ENCODE measurements around the gene DLG2.

Gene DLG2

DNA sequence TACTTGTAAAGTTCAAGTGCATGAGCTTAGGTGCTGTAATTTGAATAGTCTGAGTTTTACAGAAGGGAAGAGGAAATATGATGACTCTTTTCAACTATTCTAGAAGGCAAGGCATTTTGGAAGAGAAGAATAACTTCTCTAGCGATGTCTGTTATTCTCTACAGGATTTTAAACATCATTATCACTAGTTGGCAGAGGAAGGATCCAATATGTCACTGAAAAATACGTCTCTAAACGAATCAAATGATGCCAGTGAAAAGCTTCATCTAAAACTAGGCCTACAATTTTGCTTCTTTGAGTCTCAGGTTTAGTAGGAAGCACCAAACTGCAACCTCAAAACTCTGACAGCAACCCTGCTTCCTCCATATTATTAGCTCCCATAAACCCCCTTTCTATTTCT, 581.4 kb downstream of the DLG2 start:
- DNase-seq, result no peak
- Histone ChIP-seq H3K4me3 (ENCODE audit: low read depth, low read length) (no peak overlapping the region), H3K27ac (no peak overlapping the region), H3K36me3 (no peaks in the 10 kb centered on the region), H3K9me3 (ENCODE audit: severe bottlenecking) (no peaks in the 10 kb centered on the region), H3K27me3 (ENCODE audit: insufficient read depth, low read depth, severe bottlenecking) (no peaks in the 10 kb centered on the region)
- TF ChIP-seq, protein P1, sequence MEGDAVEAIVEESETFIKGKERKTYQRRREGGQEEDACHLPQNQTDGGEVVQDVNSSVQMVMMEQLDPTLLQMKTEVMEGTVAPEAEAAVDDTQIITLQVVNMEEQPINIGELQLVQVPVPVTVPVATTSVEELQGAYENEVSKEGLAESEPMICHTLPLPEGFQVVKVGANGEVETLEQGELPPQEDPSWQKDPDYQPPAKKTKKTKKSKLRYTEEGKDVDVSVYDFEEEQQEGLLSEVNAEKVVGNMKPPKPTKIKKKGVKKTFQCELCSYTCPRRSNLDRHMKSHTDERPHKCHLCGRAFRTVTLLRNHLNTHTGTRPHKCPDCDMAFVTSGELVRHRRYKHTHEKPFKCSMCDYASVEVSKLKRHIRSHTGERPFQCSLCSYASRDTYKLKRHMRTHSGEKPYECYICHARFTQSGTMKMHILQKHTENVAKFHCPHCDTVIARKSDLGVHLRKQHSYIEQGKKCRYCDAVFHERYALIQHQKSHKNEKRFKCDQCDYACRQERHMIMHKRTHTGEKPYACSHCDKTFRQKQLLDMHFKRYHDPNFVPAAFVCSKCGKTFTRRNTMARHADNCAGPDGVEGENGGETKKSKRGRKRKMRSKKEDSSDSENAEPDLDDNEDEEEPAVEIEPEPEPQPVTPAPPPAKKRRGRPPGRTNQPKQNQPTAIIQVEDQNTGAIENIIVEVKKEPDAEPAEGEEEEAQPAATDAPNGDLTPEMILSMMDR (IDR thresholded peaks at IDR 0.05; ENCODE audit: low read depth, low read length), result no peak

DNA sequence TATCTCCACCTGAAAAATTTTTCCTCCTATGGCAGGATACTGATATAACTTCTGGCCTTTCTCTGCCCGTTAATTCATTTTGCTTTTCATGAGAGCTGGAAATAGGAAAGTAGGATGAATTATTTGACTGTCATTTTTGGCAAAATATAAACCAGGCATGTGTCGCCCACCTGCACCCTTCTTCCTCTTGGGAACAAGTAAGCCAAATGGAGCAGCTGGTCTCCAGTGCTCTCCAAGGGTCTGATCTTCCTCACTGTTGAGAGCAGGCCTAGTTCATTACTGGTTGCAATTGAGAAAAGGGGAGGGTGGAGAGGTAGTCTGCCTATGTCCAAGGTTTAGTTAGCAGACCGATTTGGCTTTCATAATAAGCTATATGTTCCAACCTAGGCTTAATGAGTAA, 582.2 kb downstream of the DLG2 start:
- Histone ChIP-seq H3K27me3 (ENCODE audit: insufficient read depth, low read depth, severe bottlenecking) (no peaks in the 10 kb centered on the region), H3K36me3 (no peaks in the 10 kb centered on the region), H3K9me3 (ENCODE audit: severe bottlenecking) (no peaks in the 10 kb centered on the region), H3K27ac (no peak overlapping the region), H3K4me3 (ENCODE audit: low read depth, low read length) (no peak overlapping the region)
- no peak for DNase-seq
- TF ChIP-seq, protein P1 (IDR thresholded peaks at IDR 0.05; ENCODE audit: low read depth, low read length), result no peak

DNA sequence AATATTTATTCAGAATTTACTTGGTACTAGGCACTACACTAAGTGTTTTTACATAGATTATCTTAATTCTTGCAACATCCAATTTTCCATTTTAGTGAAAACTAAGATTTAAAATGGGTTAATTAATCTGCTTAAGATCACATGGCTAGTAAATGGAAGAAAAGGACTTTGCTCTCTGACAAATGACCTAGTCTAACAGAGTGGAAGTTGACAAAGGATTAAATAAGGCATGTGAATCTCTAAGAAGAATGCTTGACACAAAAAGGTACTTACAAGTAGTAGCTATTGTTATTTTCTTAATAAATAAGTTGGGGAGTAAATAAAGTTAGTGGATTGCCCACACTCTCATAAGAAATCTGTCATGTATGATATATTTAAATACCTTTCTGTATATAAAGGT, 584.8 kb downstream of the DLG2 start:
- no peak for DNase-seq
- no peaks in the 10 kb centered on the region for H3K27me3 ChIP-seq (ENCODE audit: insufficient read depth, low read depth, severe bottlenecking)
- H3K4me3 ChIP-seq (ENCODE audit: low read depth, low read length), result no peak overlapping the region
- H3K36me3 ChIP-seq, result no peaks in the 10 kb centered on the region
- no peaks in the 10 kb centered on the region for H3K9me3 ChIP-seq (ENCODE audit: severe bottlenecking)
- no peak overlapping the region for H3K27ac ChIP-seq
- TF ChIP-seq, protein P1 (IDR thresholded peaks at IDR 0.05; ENCODE audit: low read depth, low read length), result no peak

DNA sequence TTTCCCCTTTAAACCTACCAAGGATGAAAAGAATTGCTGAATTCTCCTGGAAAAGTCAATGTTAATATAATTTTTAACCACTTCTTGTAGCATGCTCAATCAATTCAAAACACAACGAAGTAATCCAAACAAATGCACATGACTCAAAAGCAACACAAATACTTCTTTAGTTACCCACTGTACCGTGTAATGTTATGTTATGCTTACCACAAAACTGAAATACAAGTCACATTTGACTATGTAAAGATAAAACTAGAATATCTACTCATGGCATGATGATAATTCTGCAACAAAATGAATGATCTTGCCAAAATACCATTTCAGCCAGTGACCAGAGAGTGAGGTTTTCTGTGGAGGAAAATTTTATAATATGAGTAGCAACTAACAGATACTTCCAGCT, 587.0 kb downstream of the DLG2 start:
- Histone ChIP-seq H3K9me3 (ENCODE audit: severe bottlenecking) (no peaks in the 10 kb centered on the region), H3K27ac (no peak overlapping the region), H3K27me3 (ENCODE audit: insufficient read depth, low read depth, severe bottlenecking) (no peaks in the 10 kb centered on the region), H3K36me3 (no peaks in the 10 kb centered on the region), H3K4me3 (ENCODE audit: low read depth, low read length) (no peak overlapping the region)
- TF ChIP-seq, protein P1 (IDR thresholded peaks at IDR 0.05; ENCODE audit: low read depth, low read length), result no peak
- DNase-seq, result no peak

DNA sequence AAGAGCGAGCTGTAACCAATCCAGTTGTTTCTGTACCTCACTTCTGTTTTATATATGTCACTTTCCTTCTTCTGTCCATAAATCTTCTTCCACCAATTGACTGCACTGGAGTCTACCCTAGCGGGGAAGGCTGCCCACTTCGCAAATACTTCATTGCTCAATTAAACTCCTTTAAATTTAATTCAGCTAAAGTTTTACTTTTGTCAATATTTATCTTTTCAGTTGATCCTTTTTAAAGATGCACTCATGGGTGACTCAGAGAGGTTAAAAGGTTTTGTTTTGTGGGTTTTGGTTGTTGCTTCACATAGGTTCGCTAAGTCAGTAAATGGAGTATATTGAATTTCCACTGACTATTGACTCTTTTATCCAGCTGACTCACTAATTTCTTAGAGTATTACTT, 597.2 kb downstream of the DLG2 start:
- DNase-seq, result no peak
- Histone ChIP-seq H3K4me3 (ENCODE audit: low read depth, low read length) (no peak overlapping the region), H3K27me3 (ENCODE audit: insufficient read depth, low read depth, severe bottlenecking) (no peaks in the 10 kb centered on the region), H3K9me3 (ENCODE audit: severe bottlenecking) (no peaks in the 10 kb centered on the region), H3K27ac (no peak overlapping the region), H3K36me3 (no peaks in the 10 kb centered on the region)
- TF ChIP-seq, protein P1 (IDR thresholded peaks at IDR 0.05; ENCODE audit: low read depth, low read length), result no peak

DNA sequence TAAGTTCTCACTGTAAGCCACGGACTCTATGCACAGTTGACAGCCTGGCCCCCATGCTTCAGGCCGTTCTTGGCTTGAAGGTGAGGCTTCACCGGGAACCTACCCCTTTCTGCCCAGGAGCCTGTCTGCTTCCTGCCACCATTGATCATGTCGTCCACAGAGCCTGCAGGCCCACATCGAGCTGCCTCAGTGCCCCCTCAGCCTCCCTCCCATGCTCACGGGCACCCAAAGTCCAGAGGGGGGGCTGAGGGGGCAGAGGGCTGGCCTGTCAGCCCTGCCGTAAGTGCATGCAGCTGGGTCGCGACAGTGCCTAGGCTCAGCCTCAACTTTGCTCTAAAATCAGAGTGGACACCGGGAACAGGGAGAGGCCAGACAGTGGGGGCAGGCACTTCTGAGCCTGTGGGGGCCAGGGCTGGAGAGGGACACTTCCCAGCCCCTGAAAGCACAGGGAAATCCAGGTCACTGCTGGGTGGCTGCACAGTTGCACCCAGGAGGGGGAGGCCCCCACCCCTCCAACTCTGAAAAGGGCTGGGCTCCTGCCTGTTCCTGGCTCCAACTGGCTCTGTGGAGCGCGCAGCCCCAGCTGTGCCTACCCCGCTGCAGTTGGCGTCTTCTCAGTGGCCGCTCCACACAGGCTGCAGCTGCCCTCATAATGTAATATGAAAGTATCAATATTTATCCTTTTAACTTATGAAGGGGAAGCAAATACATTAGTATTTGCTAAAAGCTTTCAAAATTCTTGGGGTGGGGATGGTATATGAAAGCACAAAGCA, 598.6 kb downstream of the DLG2 start:
- TF ChIP-seq, protein P1 (IDR thresholded peaks at IDR 0.05; ENCODE audit: low read depth, low read length), result no peak
- H3K27me3 ChIP-seq (ENCODE audit: insufficient read depth, low read depth, severe bottlenecking), result no peaks in the 10 kb centered on the region
- no peak overlapping the region for H3K27ac ChIP-seq
- H3K4me3 ChIP-seq (ENCODE audit: low read depth, low read length), result no peak overlapping the region
- no peaks in the 10 kb centered on the region for H3K9me3 ChIP-seq (ENCODE audit: severe bottlenecking)
- no peaks in the 10 kb centered on the region for H3K36me3 ChIP-seq
- DNase-seq, result no peak

Measured in WERI-Rb-1 (cell line).